GM21526 (cell line): Measurements from ENCODE around the gene PACSIN1.

Experiments
- ATAC-seq: cut with Tn5 transposase; IDR thresholded peaks from one replicate; pipeline ENCODE4 v1.9.1; 2021; ENCODE audit warnings: moderate library complexity; ENCODE audit not compliant: unreplicated experiment, low FRiP score

PACSIN1 gene

GRCh38 chr6:34540222-34540621, 74.3 kb downstream of the PACSIN1 start:
- ATAC-seq, result no peak

DNA sequence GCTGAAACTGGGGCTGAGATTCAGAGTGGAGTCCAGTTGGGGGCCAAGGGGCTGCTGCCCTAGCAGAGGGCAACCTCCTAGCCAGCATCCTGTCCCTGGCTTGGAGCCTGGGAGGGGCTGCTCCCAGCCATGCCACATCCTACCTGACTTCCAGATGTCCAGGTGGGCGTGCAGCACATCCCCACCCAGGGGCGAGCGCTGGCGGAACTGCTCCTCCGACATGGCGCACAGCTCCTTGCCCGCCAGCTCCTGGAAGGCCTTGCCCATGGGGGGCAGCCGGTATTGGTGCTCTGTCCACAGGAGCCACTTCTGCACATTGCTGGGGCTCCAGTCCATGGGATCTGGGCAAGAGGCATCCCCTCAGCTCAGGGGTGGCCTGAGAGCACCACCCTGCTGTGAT, 75.0 kb downstream of the PACSIN1 start:
- ATAC-seq, result no peak

DNA sequence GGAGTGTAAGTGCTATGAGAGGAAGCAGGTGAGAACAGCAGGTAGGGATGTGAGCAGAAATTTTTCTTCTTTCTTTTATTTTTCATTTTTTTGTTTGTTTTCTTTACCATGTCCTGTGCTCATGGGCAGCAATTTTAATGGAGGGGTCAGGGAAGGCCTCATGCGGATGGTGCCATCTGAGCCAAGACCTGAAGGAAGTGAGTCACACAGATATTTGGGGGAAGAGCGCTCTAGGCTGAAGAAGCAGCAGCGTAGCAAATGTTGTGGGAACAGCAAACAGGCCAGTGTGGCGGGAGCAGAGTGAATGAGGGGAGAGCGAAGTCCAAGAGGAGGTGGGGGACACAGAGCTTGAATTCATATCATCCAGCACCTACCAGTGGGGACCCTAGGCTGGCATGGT, 77.5 kb downstream of the PACSIN1 start:
- ATAC-seq, result no peak

- no peak for ATAC-seq
These were observed 78.3 kb downstream of the PACSIN1 start for GRCh38 chr6:34544052-34544604.

DNA sequence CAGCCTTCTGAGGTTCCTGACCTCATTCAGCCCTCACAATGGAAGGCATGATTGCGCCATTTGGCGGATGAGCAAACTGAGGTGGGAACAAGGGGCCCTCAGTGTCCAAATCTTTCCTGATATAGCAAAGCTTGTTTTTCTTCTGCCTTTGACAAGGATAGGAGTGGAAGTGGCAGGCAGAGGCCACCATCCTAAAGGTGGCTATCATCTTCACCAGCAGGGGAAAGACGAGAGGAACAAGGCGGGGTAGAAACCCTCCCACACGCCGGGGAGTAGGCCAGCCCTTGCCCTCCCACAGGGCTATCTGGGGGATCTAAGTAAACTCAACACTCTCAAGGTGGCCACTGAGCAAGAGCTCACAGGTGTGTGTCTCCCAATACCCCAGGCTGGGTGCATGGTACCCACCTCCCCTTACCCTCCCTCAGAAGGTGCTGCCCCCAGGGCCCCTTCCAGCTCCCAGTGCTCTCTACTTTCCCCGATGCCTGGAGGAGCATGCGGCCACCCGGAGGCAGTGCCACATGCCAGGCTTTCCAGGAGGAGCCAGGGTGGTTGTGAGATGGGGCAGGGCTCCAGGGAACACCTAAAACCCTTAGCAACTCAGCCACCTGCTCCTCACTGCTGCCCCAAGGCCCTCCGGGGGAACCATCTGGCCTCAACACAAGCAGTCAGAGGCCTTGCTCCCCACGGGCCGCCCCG, 79.0 kb downstream of the PACSIN1 start:
- no peak for ATAC-seq

DNA sequence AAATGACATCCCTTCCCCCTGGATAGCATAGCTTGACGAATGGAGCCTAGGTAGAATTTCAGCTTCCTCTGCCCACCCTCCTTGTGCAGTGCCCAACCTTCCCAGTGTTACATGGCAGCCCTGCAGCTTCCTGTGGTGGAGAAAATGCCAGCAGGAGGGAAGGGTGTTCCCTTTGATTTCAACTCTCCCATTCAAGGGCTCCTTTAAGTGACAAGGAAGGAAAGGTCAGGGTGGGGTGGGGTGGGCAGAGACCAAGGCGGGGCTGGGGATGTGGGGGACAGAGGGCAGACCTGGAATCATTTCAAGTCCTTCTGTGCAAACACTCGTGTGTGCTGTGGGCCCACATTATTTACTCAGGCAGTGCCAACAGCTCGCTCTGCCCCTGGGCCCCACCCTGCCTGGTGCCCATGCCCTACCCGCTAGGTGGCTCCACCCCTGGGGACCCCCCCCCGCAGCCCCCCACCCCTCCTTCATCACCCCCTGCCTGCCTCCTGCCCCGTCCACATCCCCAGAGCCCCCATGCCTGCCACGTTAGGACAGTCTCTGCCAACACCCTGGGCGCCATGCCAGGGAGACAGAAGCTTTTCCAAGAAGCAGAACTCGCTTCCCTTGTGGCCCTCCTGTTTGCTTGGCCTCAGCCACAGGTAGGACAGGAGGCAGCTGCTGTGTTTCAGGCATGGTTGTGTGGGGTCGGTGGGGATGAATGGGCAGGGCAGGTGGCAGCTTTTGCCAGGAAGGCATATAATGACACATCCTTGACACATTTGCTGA, 80.9 kb downstream of the PACSIN1 start:
- ATAC-seq, result no peak

- ATAC-seq, result no peak
These were observed 82.1 kb downstream of the PACSIN1 start for GRCh38 chr6:34547701-34548644.

GRCh38 chr6:34549026-34549803, 83.3 kb downstream of the PACSIN1 start:
- no peak for ATAC-seq

GRCh38 chr6:34549804-34550202, 83.9 kb downstream of the PACSIN1 start:
- ATAC-seq, result no peak

- no peak for ATAC-seq
These were observed 85.8 kb downstream of the PACSIN1 start for GRCh38 chr6:34551720-34552119.

DNA sequence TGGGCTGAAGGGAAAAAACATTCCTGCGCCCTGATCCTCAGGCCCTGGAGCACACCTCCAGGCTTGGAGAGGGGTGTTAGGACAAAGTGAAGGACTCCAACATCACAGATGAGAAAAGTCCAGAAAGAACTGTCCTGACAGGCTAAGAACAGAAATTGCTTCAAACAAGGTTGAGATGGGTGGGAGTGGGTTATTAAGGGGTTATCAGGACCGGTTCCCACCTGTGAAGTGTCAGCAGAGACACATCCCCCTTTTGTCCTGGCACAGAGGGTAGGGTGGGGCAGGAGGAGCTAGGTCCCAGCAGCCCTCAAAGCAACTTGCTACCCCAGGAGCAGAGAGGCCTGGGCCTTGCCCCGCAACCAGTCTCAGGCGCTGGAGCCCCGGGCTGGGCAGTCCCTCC, 86.7 kb downstream of the PACSIN1 start:
- ATAC-seq, result no peak

DNA sequence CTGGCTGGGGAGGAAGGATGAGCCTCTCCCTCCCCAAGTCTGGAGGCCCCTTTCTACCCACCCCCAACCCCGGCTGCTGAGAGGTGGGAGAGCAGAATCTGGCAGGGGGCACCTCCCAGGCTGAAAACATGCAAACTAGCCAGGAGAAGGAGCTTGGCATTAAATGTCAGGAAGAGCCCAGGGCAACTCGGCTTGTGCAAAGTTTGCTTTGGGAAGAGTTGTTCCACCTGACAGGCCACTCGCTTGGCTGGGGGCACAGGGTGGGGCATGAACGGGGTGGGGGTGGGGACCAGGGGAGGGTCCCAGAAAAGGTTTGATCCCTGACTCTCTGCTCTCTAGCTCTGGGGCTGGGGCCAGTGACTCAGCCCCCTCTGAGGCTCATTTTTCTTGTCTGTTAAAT, 87.3 kb downstream of the PACSIN1 start:
- ATAC-seq, result no peak

GRCh38 chr6:34553750-34554149, 87.9 kb downstream of the PACSIN1 start:
- no peak for ATAC-seq

GRCh38 chr6:34554291-34555006, 88.6 kb downstream of the PACSIN1 start:
- ATAC-seq, result no peak

DNA sequence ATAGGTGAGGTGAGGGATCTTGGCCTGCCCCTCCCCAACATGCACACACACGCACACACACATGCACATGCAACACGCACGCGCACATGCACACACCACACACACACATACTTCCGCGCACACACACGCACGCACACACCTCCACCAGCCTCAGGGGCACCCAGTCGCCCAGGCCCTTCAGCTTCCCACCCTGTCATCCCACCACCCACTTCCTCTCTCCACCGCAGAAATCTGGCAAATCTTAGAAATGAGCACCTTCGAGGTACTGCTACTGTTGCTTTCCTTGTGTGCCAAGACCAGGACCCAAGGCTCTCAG, 89.1 kb downstream of the PACSIN1 start:
- ATAC-seq, result no peak

DNA sequence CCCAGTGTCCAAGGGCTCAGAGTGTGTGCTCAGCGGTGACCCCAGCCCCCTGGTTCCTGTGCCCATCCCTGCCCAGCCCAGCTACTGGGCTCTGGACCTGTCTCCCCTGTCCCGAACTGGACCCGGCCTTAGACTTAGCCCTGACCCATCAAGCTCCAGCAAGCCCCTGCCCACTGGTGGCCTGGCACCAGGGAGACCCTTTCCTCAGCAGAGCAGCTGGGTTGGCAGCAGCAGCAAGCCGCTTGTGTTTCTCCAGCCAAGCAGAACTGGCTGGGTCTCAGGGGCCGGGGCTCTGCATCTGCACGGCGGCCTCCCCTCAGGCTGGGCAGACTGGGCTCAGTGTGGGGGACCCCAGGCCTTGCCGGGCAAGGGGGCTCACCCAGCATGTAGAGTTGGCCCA, 89.5 kb downstream of the PACSIN1 start:
- no peak for ATAC-seq

- no peak for ATAC-seq
These were observed 90.2 kb downstream of the PACSIN1 start, which contains the start of gene SPDEF for GRCh38 chr6:34556031-34556471. TSS of gene SPDEF (minus strand) at chr6:34556329. CDS start at chr6:34544455, 11,874 bp downstream.

GRCh38 chr6:34556493-34556892, 90.6 kb downstream of the PACSIN1 start:
- no peak for ATAC-seq

DNA sequence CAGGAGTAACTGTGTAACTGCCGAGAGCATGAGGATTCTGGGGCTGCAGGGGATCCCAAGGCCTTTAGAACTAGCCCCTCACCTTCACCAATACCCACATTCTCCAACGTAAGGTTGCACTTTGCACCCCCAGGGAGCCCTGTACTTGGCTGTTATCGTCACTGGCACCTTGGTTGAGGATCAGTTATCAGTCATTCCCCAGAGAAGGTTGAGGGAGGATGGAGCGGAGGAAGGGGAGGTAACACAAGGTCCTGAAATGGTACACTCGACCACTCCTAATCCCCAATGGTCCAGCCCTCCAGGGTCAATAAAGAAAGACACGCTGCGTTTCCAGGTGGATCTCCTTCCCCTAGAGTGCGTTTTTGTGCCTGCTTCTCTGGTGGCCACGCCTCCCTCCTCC, 91.4 kb downstream of the PACSIN1 start:
- ATAC-seq, result no peak
